Measurements from ENCODE around the gene KLHL40. TPM values are rescaled to one million over a fixed set of nuclear protein-coding genes. Genes with fewer than 3 reads are reported as not detected.

Gene KLHL40
- total RNA-seq, 4 donors from 2014 or later: not detected

- DNase-seq: no peak
- no peak overlapping the region for H3K27ac ChIP-seq
- WGBS, 2 donors: 86 to 90% methylated on average over 8 to 9 of the region's 9 CpGs
- no peak for TF ChIP-seq POLR2A (IDR thresholded peaks at IDR 0.05)
- TF ChIP-seq CTCF (IDR thresholded peaks at IDR 0.05): no peak
- H3K4me1 ChIP-seq: peaks cover 25 to 30% of the 10 kb centered on the region in 2 donors
- H3K9me3 ChIP-seq: no peaks in the 10 kb centered on the region
- H3K4me3 ChIP-seq (replicated peaks in 1 of 3): no peak overlapping the region
- no peaks in the 10 kb centered on the region for H3K27me3 ChIP-seq
- intact Hi-C loops (cut with DNase I): no loop called here
- peaks cover 0 to 5% of the 10 kb centered on the region in 2 donors for H3K36me3 ChIP-seq
Observed at GRCh38 chr3:42656680-42657610, 28.4 kb upstream of the KLHL40 start.

- H3K9me3 ChIP-seq: no peaks in the 10 kb centered on the region
- no peak overlapping the region for H3K27ac ChIP-seq
- H3K4me1 ChIP-seq: peaks cover 17 to 23% of the 10 kb centered on the region in 2 donors
- 83 to 96% methylated on average over 4 of the region's 4 CpGs for WGBS, 2 donors
- TF ChIP-seq CTCF (IDR thresholded peaks at IDR 0.05): no peak
- TF ChIP-seq POLR2A (IDR thresholded peaks at IDR 0.05): no peak
- no peaks in the 10 kb centered on the region for H3K27me3 ChIP-seq
- H3K36me3 ChIP-seq: peaks cover 0 to 5% of the 10 kb centered on the region in 2 donors
- intact Hi-C loops (cut with DNase I): no loop called here
- H3K4me3 ChIP-seq (replicated peaks in 1 of 3): no peak overlapping the region
- DNase-seq: no peak
Observed at GRCh38 chr3:42657675-42658074, 27.7 kb upstream of the KLHL40 start.

GRCh38 chr3:42658091-42658770 lies 27.1 kb upstream of the KLHL40 start:
- Histone ChIP-seq H3K27me3 (no peaks in the 10 kb centered on the region), H3K4me1 (peaks cover 12 to 17% of the 10 kb centered on the region in 2 donors), H3K4me3 (replicated peaks in 1 of 3) (no peak overlapping the region), H3K27ac (no peak overlapping the region), H3K9me3 (no peaks in the 10 kb centered on the region), H3K36me3 (peaks cover 0 to 5% of the 10 kb centered on the region in 2 donors)
- TF ChIP-seq CTCF (IDR thresholded peaks at IDR 0.05): no peak
- no peak for TF ChIP-seq POLR2A (IDR thresholded peaks at IDR 0.05)
- 90 to 99% methylated on average over 20 to 32 of the region's 34 CpGs for WGBS, 2 donors
- no peak for DNase-seq
- intact Hi-C loops (cut with DNase I): no loop called here

- Histone ChIP-seq H3K9me3 (no peaks in the 10 kb centered on the region), H3K36me3 (peaks cover 0 to 5% of the 10 kb centered on the region in 2 donors), H3K27ac (no peak overlapping the region), H3K4me1 (peaks cover 6 to 12% of the 10 kb centered on the region in 2 donors), H3K27me3 (no peaks in the 10 kb centered on the region), H3K4me3 (replicated peaks in 1 of 3) (no peak overlapping the region)
- intact Hi-C loops (cut with DNase I): no loop called here
- TF ChIP-seq CTCF (IDR thresholded peaks at IDR 0.05): no peak
- TF ChIP-seq POLR2A (IDR thresholded peaks at IDR 0.05): no peak
- WGBS, 2 donors: 78 to 83% methylated on average over 22 of the region's 22 CpGs
- no peak for DNase-seq
Observed at GRCh38 chr3:42658771-42659390, 26.5 kb upstream of the KLHL40 start.

Data from thyroid gland (tissue), 4 donors.